GM12892 (cell line): ENCODE results near the gene TSPAN2.

Experiments
- POLR2A ChIP-seq: IDR thresholded peaks from 2 replicates; pipeline ENCODE4 v1.6.1; 2011; ENCODE audit warnings: low read depth, low read length, control low read depth
- POLR2AphosphoS5 ChIP-seq: IDR thresholded peaks from 2 replicates; pipeline ENCODE4 v1.6.1; 2011; ENCODE audit warnings: low read depth, low read length, control low read depth
- TAF1 ChIP-seq: IDR thresholded peaks from 2 replicates; pipeline ENCODE4 v1.6.1; 2011; ENCODE audit warnings: low read depth, mild to moderate bottlenecking, control low read depth, low read length, borderline replicate concordance

DNA sequence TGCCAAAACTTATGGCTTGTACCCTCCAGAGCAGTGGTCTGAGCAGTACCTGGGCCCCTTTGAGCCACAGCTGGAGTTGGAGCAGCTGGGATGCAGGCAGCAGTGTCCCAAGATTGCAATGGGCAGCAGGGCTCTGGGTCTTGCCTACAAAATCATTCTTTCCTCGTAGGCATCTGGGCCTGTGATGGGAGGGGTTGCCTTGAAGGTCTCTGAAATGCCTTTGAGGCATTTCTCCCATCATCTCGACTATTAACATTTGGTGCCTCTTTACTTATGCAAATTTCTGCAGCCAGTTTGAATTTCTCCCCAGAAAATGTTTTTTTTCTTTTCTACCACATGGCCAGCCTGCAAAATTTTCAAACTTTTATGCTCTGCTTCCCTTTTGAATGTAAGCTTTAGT, 31.0 kb upstream of the TSPAN2 start:
- no peak for TF ChIP-seq POLR2A
- no peak for TF ChIP-seq POLR2AphosphoS5
- TF ChIP-seq TAF1 = no peak
